ENCODE measurements around the gene ARSG. TPM values are rescaled to one million over a fixed set of nuclear protein-coding genes. Genes with fewer than 3 reads are reported as not detected.
"Not testable (repeated sequence)": the region's sequence is repeated elsewhere in the genome, so short reads cannot be mapped to it uniquely, and the experiment has no call there.

The ARSG gene
- total RNA-seq, 1 donor from 2014 or later: 7.4 TPM

- Mint-ChIP-seq H3K4me1 (ENCODE audit: low read depth) (no peaks in the 10 kb centered on the region), H3K27ac (ENCODE audit: unreplicated experiment) (no peak overlapping the region), H3K36me3 (ENCODE audit: low read depth) (no peaks in the 10 kb centered on the region), H3K27me3 (ENCODE audit: low read depth) (no peaks in the 10 kb centered on the region), H3K9me3 (ENCODE audit: low read depth) (peaks cover 5% of the 10 kb centered on the region), H3K4me3 (ENCODE audit: unreplicated experiment) (no peak overlapping the region)
- TF ChIP-seq CTCF (IDR thresholded peaks at IDR 0.05): no peak
- no peak for DNase-seq (ENCODE audit: low spot score)
These were observed 17.6 kb upstream of the ARSG start for GRCh38 chr17:68273722-68274121.

DNA sequence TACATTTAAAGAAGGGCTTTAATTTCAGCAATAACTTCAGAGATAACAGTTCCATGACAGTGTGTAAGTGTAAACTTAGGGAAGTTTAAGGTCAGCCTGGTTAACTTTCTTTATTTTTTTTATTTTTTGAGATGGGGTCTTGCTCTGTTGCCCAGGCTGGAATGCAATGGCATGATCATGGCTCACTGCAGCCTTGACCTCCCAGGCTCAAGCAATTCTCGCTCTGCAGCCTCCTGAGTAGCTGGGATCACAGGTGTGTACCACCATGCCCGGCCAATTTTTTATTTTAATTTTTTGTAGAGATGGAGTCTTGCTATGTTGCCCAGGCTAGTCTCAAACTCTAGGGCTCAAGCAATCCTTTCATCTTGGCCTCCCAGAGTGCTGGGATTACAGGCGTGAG, 15.0 kb upstream of the ARSG start:
- DNase-seq (ENCODE audit: low spot score); H3K4me1 Mint-ChIP-seq (ENCODE audit: low read depth); H3K36me3 Mint-ChIP-seq (ENCODE audit: low read depth); H3K27me3 Mint-ChIP-seq (ENCODE audit: low read depth); H3K4me3 Mint-ChIP-seq (ENCODE audit: unreplicated experiment); H3K27ac Mint-ChIP-seq (ENCODE audit: unreplicated experiment): not testable (repeated sequence)
- peaks cover 15% of the 10 kb centered on the region for H3K9me3 Mint-ChIP-seq (ENCODE audit: low read depth)

GRCh38 chr17:68277807-68278206, 13.5 kb upstream of the ARSG start:
- H3K9me3 Mint-ChIP-seq (ENCODE audit: low read depth): peaks cover 15% of the 10 kb centered on the region
- TF ChIP-seq CTCF (IDR thresholded peaks at IDR 0.05): no peak
- no peaks in the 10 kb centered on the region for H3K4me1 Mint-ChIP-seq (ENCODE audit: low read depth)
- no peak for DNase-seq (ENCODE audit: low spot score)
- no peak overlapping the region for H3K27ac Mint-ChIP-seq (ENCODE audit: unreplicated experiment)
- H3K36me3 Mint-ChIP-seq (ENCODE audit: low read depth): peaks cover 7% of the 10 kb centered on the region
- H3K4me3 Mint-ChIP-seq (ENCODE audit: unreplicated experiment): no peak overlapping the region
- no peaks in the 10 kb centered on the region for H3K27me3 Mint-ChIP-seq (ENCODE audit: low read depth)

DNA sequence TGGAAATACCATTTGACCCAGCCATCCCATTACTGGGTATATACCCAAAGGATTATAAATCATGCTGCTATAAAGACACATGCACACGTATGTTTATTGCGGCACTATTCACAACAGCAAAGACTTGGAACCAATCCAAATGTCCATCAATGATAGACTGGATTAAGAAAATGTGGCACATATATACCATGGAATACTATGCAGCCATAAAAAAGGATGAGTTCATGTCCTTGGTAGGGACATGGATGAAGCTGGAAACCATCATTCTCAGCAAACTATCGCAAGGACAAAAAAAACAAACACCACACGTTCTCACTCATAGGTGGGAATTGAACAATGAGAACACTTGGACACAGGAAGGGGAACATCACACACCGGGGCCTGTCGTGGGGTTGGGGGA, 9.3 kb upstream of the ARSG start:
- not testable (repeated sequence) for H3K27ac Mint-ChIP-seq (ENCODE audit: unreplicated experiment); H3K4me3 Mint-ChIP-seq (ENCODE audit: unreplicated experiment); H3K36me3 Mint-ChIP-seq (ENCODE audit: low read depth)

DNA sequence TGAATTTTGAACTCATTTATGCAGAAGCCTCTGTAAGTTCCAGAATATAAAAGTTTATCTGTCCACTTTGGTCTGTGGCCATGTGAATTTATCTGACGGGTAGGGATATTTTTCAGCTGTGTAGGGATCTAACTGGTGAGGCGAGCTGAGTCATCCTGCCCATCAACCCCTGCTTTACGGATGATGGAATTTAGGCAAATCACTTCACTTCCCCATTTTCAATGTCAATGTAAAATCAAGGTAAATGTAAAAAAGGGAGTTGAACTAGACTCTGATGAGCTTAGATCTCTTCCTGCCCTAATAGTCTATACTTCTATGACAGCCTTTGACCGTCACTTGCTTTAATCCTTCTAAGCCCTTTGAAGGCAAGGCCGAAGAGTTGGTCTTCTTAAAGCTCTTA, 2.9 kb upstream of the ARSG start:
- Mint-ChIP-seq H3K4me3 (ENCODE audit: unreplicated experiment) (no peak overlapping the region), H3K9me3 (ENCODE audit: low read depth) (no peaks in the 10 kb centered on the region), H3K36me3 (ENCODE audit: low read depth) (no peaks in the 10 kb centered on the region), H3K27ac (ENCODE audit: unreplicated experiment) (no peak overlapping the region), H3K4me1 (ENCODE audit: low read depth) (peaks cover 16% of the 10 kb centered on the region), H3K27me3 (ENCODE audit: low read depth) (peaks cover 7% of the 10 kb centered on the region)
- no peak for TF ChIP-seq CTCF (IDR thresholded peaks at IDR 0.05)
- no peak for DNase-seq (ENCODE audit: low spot score)

More for the DNA sequence above, 9.3 kb upstream of the ARSG start:
- H3K27me3 Mint-ChIP-seq (ENCODE audit: low read depth); DNase-seq (ENCODE audit: low spot score); H3K4me1 Mint-ChIP-seq (ENCODE audit: low read depth): not testable (repeated sequence)
- H3K9me3 Mint-ChIP-seq (ENCODE audit: low read depth): peaks cover 15% of the 10 kb centered on the region

DNA sequence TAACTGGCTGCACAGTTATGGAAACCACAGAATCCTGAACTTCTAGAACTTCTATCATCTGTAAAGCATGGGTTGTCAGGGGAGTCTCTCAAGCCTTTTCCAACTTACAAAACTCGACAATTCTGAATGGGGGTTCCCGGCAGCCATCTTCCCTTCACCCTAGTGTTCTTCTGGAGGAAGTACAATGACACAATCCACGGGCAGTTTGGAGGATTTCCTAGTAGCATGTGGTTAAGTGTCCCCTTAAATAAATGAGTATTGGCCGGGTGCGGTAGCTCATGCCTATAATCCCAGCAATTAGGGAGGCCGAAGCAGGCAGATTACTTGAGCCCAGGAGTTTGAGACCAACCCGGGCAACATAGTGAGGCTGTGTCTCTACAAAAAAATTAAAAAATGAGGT, 2.5 kb upstream of the ARSG start:
- Mint-ChIP-seq H3K36me3 (ENCODE audit: low read depth) (no peaks in the 10 kb centered on the region), H3K4me3 (ENCODE audit: unreplicated experiment) (no peak overlapping the region), H3K9me3 (ENCODE audit: low read depth) (no peaks in the 10 kb centered on the region), H3K27me3 (ENCODE audit: low read depth) (peaks cover 7% of the 10 kb centered on the region), H3K27ac (ENCODE audit: unreplicated experiment) (no peak overlapping the region), H3K4me1 (ENCODE audit: low read depth) (peaks cover 16% of the 10 kb centered on the region)
- no peak for DNase-seq (ENCODE audit: low spot score)
- no peak for TF ChIP-seq CTCF (IDR thresholded peaks at IDR 0.05)

Data from chondrocyte (in vitro differentiated cells).